ENCODE data around the gene CENPX.
A peak's percentile ranks its signal among the peaks of the same experiment; 100 is the strongest.

The CENPX gene

DNA sequence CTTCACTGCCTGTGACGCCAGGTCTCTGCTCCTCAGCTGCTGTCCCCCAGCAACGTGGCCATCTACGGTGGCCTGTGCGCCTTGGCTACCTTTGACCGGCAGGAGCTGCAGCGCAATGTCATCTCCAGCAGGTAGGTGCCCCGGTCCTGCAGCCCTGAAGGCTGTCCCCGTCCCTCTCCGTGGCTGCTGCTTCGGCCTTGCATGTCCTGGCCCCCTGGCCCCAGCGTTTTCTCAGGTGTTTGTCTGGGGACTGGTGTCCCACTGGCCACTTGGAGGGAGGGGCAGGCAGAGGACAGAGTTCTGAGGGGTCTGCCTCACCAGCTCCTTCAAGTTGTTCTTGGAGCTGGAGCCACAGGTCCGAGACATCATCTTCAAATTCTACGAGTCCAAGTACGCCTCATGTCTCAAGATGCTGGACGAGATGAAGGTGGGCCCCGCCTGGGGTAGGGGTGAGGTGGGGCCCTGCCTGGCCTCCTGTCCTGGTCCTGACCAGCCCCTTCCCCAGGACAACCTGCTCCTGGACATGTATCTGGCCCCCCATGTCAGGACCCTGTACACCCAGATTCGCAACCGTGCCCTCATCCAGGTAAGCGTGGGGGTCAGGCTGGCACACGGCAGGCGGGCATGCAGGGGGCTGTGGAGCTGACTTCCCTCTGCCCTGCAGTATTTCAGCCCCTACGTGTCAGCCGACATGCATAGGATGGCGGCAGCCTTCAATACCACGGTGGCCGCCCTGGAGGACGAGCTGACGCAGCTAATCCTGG lies 33.5 kb upstream of the CENPX start:
- Histone ChIP-seq H3K36me3 (peaks cover 78% of the 10 kb centered on the region), H3K4me3 (ENCODE audit: low read depth, low read length) (no peak overlapping the region), H3K4me1 (no peaks in the 10 kb centered on the region), H3K9me3 (no peaks in the 10 kb centered on the region), H3K27me3 (0 out of 2 replicates have a peak, but pooled peaks cover 3% of the 10 kb centered on the region)
- DNase-seq = no peak
- no peak for TF ChIP-seq CTCF (IDR thresholded peaks at IDR 0.05; ENCODE audit: low read depth, low read length)

GRCh38 chr17:82055023-82055964 lies 32.6 kb upstream of the CENPX start:
- H3K9me3 ChIP-seq = no peaks in the 10 kb centered on the region
- peaks cover 69% of the 10 kb centered on the region for H3K36me3 ChIP-seq
- H3K4me3 ChIP-seq (ENCODE audit: low read depth, low read length) = no peak overlapping the region
- H3K27me3 ChIP-seq = 0 out of 2 replicates have a peak, but pooled peaks cover 3% of the 10 kb centered on the region
- H3K4me1 ChIP-seq = no peaks in the 10 kb centered on the region
- no peak for DNase-seq
- TF ChIP-seq CTCF (IDR thresholded peaks at IDR 0.05; ENCODE audit: low read depth, low read length) = no peak

- Histone ChIP-seq H3K4me1 (no peaks in the 10 kb centered on the region), H3K36me3 (peaks cover 61% of the 10 kb centered on the region)
Observed at GRCh38 chr17:82054351-82055022, 31.8 kb upstream of the CENPX start.

DNA sequence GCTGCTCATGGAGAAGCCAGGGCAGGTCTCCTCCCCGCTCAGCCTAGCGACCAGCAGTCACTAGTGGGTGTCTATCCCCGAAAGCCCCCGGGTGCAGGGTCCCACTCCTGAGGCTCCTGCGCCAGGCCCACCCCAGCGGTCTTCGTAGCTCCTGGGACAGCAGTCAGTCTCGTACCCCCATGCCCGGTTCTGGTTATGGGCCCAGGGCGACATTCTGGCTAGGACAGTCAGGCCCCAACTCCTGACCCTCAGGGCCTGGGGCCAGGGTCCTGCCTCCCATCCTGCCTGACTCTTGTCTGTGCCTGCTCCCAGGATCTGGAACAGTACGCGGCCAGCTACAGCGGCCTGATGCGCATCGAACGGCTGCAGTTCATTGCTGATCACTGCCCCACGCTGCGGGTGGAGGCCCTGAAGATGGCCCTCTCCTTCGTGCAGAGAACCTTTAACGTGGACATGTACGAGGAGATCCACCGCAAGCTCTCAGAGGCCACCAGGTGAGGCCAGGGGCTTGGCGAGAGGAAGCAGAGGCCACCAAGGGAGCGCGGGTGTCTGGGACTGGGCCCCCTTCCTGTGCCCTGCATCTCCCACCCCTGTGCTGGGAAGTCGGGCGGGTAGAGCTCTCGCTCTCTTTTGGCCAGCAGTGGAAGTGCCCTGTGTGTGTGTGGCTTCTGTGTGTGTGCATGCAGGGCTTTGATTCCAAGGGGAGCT lies 31.0 kb upstream of the CENPX start:
- no peak for TF ChIP-seq CTCF (IDR thresholded peaks at IDR 0.05; ENCODE audit: low read depth, low read length)
- H3K36me3 ChIP-seq = peaks cover 53% of the 10 kb centered on the region
- no peak overlapping the region for H3K4me3 ChIP-seq (ENCODE audit: low read depth, low read length)
- H3K27me3 ChIP-seq = 0 out of 2 replicates have a peak, but pooled peaks cover 3% of the 10 kb centered on the region
- no peaks in the 10 kb centered on the region for H3K9me3 ChIP-seq
- no peaks in the 10 kb centered on the region for H3K4me1 ChIP-seq
- no peak for DNase-seq

More at GRCh38 chr17:82054351-82055022, 31.8 kb upstream of the CENPX start:
- H3K4me3 ChIP-seq (ENCODE audit: low read depth, low read length) = no peak overlapping the region
- no peaks in the 10 kb centered on the region for H3K9me3 ChIP-seq
- TF ChIP-seq CTCF (IDR thresholded peaks at IDR 0.05; ENCODE audit: low read depth, low read length) = no peak
- DNase-seq = no peak
- H3K27me3 ChIP-seq = 0 out of 2 replicates have a peak, but pooled peaks cover 3% of the 10 kb centered on the region

DNA sequence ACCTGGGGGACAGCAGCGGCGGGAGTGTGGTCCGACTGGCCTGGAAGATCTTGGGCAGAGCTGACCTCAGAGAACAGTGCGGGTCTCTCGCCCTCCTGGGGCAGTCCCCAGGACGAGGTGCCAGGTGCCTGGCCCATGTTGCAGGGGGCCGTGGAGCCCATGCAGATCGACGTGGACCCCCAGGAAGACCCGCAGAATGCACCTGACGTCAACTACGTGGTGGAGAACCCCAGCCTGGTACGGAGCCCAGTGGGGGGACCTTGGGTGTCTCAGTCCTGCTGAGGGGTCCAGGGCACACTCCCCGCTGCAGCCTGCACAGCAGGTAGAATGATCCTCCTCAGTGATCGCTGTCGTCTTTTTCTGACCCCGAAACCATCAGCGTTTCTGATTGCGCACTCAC lies 30.5 kb upstream of the CENPX start:
- Histone ChIP-seq H3K4me3 (ENCODE audit: low read depth, low read length) (peak overlapping the region; percentile 86), H3K9me3 (no peaks in the 10 kb centered on the region), H3K27me3 (0 out of 2 replicates have a peak, but pooled peaks cover 3% of the 10 kb centered on the region), H3K36me3 (peaks cover 47% of the 10 kb centered on the region), H3K4me1 (no peaks in the 10 kb centered on the region)
- DNase-seq = no peak
- TF ChIP-seq CTCF (IDR thresholded peaks at IDR 0.05; ENCODE audit: low read depth, low read length) = no peak

Measured in BE2C (cell line).